Embryonic facial prominence (tissue), 1 donor: ENCODE measurements around the gene LRRN1.
"Not testable (repeated sequence)": the region's sequence is repeated elsewhere in the genome, so short reads cannot be mapped to it uniquely, and the experiment has no call there.

Source experiments
- DNase-seq: peaks from one replicate; pipeline ENCODE4 v3.0.0-alpha.2; 2016; ENCODE audit errors: extremely low spot score

LRRN1 gene

DNA sequence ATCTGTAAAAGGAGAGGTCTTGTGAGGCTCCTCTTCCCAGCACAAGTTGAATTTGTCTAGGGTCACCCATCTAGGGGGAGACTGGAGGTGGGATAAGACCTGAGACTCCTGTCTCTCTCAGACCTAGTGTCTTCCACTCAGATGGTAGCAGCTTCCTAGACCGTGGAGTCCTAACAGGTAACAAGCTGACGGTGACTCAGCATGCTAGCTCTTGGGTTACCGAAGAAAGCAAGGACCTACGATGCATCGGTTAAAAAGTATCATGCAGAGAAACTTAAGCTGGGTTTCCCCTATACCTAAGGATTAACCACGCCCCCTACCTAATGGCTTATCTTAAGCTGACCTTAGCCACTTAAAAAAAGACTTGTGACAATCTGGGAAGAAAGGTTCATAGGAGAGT is 7.6 kb downstream of the LRRN1 start:
- no peak for DNase-seq

DNA sequence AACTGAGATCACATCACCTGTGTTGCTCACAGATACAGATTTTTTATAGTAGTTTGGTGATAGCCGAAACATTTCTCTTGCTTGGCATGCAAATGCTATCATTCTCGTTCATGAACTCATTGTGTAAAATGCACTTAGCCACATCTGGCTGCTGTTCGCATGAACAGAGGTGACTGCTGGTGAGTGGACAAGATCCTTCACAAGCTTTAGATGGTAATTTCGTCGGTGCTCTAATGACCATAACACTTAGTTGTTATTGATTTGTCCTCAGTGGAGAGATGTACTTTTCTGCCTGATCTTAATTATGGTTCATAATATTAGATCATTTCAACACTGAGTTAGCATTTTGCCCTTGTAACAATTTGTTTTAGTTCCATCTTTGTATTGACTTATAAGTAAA is 13.8 kb downstream of the LRRN1 start:
- no peak for DNase-seq

DNA sequence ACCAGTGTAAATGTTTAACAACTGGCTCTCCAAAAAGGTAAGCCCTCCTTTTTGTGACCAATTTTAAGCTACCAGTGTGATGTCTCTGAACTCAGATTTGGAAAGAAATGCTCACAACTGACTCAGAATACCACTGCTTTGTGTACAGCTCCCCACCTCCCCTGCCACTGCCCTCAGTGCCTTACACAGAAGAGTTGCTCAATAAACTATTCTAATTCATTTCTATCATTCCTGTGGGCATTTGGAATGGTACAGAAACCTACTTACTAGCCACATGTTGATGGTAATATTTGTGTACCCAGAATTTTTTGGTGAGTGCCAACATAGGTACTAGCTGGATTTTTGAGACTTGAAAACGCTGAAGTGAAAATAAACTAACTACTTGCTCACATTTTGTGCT is 16.0 kb downstream of the LRRN1 start:
- DNase-seq = no peak

- DNase-seq = no peak
Observed at GRCh38 chr3:3816034-3816433, 16.8 kb downstream of the LRRN1 start.

DNA sequence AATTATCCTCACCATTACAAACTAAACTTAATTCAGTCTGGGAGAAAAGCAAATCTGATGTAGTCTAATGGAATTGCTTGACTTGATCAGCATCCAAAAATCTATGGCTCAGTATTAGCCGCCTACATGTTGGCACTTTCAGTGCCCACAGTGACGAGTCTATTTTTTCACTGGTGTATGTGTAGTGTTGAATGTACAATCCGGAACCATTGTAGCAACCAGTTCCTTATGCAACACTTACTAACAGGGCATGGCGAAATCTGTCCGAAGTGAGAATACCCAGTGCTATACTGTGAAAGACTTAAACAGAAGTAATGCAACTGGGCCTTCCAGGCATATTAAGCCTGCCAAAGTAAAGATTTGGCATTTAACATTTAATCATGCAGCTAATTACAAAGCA is 18.6 kb downstream of the LRRN1 start:
- no peak for DNase-seq

GRCh38 chr3:3821777-3822176 is 22.5 kb downstream of the LRRN1 start:
- DNase-seq = no peak

DNA sequence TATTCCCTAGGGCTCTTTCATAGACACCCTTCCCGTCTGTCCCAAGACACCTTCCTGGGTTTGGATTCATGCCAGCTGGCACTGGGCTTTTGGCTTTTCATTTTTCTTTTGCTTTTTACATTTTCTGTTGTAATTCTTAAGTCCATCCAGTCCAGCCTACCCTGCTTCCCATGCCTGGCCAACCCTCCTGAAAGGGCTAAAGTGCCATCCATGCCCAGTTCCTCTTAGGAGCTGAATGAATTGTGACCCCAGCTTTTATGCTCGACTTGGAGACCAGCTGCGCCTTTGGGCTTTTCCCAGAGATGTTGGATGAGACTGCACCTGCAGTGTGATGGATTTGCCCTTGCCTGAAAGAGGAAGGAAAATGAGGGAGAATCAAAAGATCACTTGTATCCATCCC is 25.8 kb downstream of the LRRN1 start:
- DNase-seq = no peak

GRCh38 chr3:3826521-3826920 is 27.3 kb downstream of the LRRN1 start:
- no peak for DNase-seq

DNA sequence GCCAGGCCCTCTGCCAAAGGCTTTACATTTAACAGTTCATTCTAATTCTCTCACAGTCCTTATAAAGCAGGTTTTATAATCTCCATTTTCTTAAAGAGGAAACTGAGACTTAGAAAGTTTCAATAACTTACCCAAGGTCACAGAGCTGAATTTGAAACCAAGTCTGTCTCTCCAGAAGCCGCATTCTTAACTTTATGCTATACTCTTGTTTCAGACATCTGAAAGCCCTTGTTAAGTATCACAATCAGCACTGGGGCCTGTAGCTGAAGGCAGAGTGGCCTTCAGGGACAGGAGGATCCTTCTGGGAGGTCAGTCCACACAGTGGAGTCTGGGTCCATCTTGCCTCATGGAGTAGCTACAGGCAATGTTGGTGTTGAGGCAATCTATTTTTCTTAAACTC is 27.9 kb downstream of the LRRN1 start:
- DNase-seq = no peak

- DNase-seq = not testable (repeated sequence)
Observed at GRCh38 chr3:3828417-3828816, 29.2 kb downstream of the LRRN1 start.

DNA sequence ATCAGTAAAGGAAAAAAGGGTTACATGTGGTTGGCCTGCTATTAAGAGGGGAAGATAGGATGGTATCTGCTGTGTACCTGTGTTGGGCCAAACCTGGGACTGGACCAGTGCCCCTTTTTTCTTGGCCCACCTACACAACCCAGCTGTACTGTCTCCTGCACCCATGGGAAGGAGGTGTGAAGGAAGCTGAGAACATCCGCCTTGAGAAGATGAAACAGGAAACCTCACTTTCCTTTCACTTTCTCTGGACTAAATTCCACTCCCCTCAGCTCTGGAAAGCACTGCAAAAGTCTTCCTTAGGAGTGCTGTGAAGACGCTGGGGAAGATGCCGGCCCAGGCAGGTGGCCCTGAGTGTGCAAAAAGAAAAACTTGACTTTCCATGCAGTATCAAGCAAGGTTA is 37.6 kb downstream of the LRRN1 start:
- no peak for DNase-seq

GRCh38 chr3:3842356-3842755 is 43.1 kb downstream of the LRRN1 start:
- no peak for DNase-seq

GRCh38 chr3:3847994-3848922 is 49.0 kb downstream of the LRRN1 start:
- no peak for DNase-seq

- DNase-seq = no peak
Observed at GRCh38 chr3:3848923-3849275, 49.7 kb downstream of the LRRN1 start.

GRCh38 chr3:3851621-3852323 is 52.5 kb downstream of the LRRN1 start:
- DNase-seq = no peak

GRCh38 chr3:3853544-3853943 is 54.3 kb downstream of the LRRN1 start:
- no peak for DNase-seq

DNA sequence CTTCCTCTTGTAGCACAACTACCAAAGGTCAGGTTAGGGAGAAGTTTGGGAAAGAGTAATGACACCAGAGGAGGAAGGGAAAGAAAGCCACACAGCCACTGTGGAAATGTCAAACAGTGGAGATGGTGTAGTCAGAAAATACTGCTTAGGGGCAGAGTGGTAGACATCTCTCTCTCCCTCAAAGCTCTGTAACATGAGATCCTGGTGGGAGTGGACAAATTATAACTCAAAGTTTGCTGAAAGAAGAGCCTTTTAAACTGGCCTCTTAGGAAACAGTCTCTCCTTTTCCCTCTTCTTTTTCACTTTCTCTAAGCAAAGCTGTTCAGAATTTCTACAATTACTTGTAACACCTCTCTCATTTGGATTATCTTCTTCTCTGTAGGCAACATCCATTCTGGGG is 55.8 kb downstream of the LRRN1 start:
- no peak for DNase-seq

- DNase-seq = no peak
Observed at GRCh38 chr3:3860235-3860634, 61.0 kb downstream of the LRRN1 start.

DNA sequence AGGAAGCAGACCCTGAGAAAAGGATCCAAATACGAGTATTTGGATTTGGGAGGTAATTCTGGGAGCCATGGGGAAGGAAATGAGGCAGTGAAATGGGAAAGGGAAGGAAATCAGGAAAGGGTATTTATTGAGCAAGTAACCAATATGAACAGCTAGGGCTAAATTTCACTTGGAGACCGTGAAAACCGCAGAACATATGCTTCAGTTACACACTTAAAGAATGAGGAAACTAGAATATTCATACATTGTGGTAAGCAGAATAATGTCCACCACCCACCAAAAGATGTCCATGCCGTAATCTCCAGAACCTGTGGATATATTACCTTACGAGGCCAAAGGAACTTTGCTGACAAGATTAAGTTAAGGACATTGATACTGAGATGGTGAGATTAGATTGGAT is 63.3 kb downstream of the LRRN1 start:
- no peak for DNase-seq

DNA sequence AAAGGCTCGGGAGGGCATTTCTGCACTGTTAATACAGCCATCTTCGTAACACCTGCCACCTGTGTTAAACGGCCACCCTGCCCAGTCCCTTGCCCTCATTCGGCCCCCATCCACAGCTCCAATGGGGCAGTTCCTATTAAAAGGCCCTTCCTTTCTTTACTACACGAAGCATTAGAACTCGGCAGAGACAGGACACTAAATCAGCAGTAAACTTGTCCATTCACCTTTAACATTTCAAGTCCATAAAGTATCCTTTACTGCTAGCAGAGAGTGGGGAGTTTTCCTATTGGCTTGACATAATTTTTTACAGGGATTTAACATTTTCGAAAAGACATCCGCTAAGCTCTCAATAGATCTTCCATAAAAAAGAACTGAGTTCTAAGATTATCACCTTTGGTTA is 76.3 kb downstream of the LRRN1 start:
- no peak for DNase-seq

- no peak for DNase-seq
Observed at GRCh38 chr3:3881050-3881449, 81.8 kb downstream of the LRRN1 start.

DNA sequence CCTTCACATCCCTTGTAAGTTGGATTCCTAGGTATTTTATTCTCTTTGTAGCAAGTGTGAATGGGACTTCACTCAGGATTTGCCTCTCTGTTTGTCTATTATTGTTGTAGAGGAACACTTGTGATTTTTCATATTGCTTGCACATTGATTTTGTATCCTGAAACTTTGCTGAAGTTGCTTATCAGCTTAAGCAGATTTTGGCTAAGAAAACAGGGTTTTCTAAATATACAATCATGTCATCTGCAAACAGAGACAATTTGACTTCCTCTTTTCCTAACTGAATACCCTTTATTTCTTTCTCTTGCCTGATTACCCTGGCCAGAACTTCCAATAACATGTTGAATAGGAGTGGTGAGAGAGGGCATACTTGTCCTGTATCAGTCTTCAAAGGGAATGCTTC is 88.1 kb downstream of the LRRN1 start:
- DNase-seq = not testable (repeated sequence)

DNA sequence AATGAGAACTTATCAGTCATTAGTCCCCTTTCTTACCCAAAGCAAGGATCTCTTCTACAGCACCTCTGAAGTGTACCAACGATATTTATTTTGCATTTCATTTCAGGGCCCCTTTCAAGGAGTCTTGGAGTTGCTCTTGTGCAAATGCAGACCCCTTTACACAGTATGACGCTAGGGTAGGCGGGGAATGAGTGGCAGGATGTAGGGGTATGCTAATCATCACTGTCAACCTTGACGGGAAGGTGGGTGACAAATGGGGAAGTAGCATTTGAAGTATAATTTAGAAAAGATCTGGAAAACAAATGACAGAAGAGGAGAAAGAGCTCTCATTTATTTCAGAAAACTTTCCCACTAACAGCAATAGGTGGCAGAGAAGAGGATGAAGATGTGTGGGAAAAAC is 94.4 kb downstream of the LRRN1 start:
- DNase-seq = no peak
